GM21515 (cell line): ENCODE data around the gene USP32.
A peak's percentile ranks its signal among the peaks of the same experiment; 100 is the strongest.
"Not testable (repeated sequence)": the region's sequence is repeated elsewhere in the genome, so short reads cannot be mapped to it uniquely, and the experiment has no call there.

Experiments used
- ATAC-seq: cut with Tn5 transposase; IDR thresholded peaks from one replicate; pipeline ENCODE4 v1.9.1; 2021; ENCODE audit not compliant: unreplicated experiment

Gene USP32

GRCh38 chr17:60412701-60413100 is 20.8 kb upstream of the USP32 start:
- no peak for ATAC-seq

GRCh38 chr17:60410001-60410400 is 18.1 kb upstream of the USP32 start:
- ATAC-seq: no peak

- ATAC-seq: no peak
Observed at GRCh38 chr17:60406887-60407286, 15.0 kb upstream of the USP32 start.

GRCh38 chr17:60403962-60404361 is 12.0 kb upstream of the USP32 start:
- no peak for ATAC-seq

DNA sequence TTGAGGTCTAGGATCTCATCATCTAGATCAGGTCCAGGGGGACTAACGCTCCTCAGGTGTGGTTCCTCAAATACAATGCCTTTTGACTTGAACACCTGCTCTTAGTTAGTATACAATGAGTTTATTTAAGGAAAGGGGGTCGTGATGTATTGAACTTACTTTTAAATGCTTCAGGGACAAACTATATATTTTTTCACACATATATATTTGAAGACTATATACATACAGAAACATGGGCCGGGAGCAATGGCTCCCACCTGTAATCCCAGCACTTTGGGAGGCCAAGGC is 11.5 kb upstream of the USP32 start:
- no peak for ATAC-seq

DNA sequence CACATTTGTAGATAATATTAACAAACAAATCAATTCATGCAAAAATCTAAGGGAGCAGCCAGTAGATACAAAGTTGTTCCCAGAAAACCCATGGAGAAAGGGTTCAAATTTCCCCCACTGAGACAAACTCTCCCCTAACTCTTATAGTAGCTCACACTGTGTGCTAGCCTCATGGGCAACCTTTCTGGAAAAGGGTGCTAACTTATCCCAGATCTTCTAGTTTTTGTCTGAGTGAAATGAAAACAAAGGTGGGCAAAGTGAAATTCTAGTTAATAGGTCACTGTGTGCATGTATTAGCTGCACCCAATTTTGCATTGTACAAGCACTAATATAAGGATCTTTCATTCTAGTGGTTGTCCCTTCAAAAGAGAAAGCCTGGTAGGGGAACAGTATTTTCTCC is 9.9 kb upstream of the USP32 start:
- no peak for ATAC-seq

GRCh38 chr17:60398227-60398959 is 6.5 kb upstream of the USP32 start:
- peak; percentile 54 for ATAC-seq

DNA sequence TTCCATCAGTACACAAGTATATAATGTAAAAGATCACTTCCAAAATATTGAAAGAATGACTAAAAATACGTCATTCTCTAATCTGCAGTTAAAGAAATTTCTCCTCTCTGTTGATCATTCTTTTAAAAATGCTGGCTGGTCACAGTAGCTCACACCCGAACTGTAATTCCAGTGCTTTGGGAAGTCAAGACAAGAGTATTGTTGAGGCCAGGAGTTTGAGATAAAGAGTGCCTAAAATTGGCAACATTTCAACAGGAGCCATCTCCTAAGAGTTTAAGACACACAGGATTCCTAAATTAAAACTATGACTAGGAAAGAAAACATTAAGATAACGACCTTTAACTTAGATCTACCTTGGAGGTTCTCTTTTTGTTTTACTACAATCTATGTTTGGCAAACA is 4.5 kb upstream of the USP32 start:
- ATAC-seq: no peak

GRCh38 chr17:60395508-60396065 is 3.7 kb upstream of the USP32 start:
- no peak for ATAC-seq

- no peak for ATAC-seq
Observed at GRCh38 chr17:60393840-60394723, 2.1 kb upstream of the USP32 start.

- ATAC-seq: no peak
Observed at GRCh38 chr17:60392845-60393702, 1.1 kb upstream of the USP32 start.

DNA sequence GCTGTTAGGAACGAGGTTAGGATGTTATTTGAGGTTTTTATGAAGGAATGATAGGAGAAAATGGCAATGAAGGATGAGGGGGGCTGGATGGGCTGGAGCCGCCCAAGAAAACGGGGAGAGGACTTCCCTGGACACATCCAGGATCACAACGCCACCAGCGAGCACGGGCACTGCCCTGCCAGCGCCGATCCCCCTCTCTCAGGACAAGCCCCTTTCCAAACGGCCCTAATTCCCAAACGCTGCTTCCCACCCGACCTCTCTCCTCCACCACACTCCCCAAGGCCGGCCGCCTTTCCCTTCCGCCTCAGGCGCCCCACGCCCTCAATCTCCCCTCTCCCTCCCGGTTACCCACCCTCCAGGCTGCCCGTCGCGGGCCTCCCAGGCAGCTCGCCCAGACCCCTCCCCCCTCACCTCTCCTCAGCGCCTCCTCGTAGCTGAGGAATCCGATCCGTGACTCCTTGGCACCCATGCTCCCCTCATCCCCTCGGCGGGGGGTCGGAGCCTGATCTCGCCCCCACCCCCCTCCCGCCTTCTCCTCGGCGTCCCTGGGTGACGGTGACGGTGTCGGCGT is 377 bp downstream of the USP32 start:
- ATAC-seq: peak; percentile 28

DNA sequence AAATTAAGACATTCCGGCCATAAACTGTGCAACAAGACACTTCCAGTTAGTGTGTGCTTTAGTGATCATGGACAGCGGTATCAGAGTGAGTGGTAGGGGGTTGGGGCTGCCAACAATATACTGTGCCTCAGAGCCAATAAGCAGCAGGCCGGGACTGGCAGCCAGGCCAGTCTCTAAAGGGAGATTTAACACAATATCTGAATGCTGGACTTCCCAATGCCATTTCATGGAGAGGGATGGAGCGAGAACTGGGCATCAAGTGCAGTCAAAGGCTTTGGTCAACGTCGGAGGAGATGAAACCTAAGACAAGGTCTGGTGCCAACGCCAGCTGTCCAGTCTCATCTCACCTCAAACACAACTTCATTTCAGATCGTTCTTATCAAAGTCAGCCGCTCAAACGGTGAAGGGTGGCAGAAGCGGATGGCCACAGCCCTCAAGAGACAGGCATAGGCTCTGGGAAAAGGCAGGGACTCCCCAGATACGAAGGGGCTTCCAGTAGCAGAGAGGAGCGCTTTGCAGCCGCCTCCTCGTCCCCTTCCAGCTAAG is 935 bp downstream of the USP32 start:
- ATAC-seq: peak; percentile 4

DNA sequence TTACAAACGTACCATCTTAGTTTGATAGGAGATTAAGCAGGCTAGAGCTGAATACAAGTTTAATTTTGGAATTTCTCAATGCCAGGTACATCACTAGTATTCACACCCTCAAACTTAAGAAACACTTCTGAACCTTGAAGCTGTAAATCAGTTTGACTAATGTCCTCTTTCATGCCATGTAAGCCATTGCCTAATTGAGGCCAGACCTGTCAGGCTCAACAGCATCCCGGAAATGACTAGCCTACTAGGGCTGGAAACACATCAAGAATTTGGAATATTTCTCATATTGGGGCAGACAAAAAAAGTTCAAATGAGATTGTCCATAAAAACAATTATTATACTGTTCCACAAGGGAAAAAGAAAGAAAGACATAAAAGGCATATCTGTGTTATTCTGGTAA is 1.7 kb downstream of the USP32 start:
- no peak for ATAC-seq

- ATAC-seq: no peak
Observed at GRCh38 chr17:60388742-60389141, 3.2 kb downstream of the USP32 start.

GRCh38 chr17:60387666-60388065 is 4.3 kb downstream of the USP32 start:
- ATAC-seq: no peak

DNA sequence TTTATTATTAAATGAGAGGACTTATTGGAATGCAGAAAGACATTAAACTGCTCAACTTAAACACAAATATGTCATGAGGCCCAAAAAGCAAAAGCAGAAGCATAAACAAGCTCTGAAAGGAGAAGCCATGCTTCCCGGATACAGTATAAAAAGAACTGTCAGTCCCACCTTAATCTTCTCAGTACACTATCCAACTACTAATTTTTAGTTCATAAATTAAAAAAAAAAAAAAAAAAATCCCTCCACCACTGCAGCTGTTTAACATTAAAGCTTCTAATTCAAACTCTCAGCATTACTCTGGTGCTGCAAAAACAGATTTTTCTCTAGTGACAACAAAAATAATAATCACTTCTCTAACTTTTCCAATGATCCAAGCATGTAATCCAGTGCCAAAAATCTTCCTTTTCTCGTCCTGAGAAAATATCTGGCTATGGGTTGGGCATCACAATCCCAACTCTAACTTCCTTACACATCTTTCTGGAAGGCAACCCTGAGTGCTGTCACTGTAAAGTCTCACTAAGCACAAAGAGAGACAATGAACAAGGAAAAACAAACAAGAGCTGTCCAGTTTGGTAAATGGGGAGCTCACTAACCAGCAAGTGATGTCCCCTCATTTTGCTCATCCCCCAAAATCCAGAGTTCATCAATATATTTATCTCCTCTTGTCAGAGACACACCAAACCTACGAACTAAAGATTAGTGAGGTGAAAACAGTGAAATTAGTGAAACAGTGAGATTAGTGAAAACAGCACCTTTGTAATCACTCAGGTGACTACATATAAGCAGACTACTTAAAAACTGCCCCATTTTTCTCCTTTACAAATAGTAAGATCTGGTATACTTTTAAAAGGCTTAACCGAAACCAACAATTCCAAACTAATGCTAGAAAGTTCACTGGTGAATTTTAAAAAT is 5.5 kb downstream of the USP32 start:
- ATAC-seq: no peak

- not testable (repeated sequence) for ATAC-seq
Observed at GRCh38 chr17:60384921-60385320, 7.0 kb downstream of the USP32 start.

DNA sequence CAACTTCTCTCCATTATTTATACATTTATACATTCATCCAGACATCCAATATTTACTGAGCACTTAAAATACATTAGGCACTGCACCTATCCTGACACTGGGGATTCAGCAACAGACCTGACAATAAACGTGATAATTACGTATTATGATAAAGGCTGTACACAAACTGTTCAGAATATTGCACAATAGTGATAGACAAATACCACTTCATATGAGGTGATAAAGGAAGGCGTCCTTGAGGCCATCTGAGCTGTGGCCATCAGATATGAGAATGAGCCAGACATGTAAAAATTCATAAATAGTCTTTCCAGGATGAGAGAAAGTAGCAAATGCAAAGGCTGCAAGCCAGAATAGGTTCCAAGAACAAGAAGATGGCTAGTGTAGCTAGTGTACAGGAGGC is 8.6 kb downstream of the USP32 start:
- no peak for ATAC-seq

- ATAC-seq: no peak
Observed at GRCh38 chr17:60381958-60382357, 10.0 kb downstream of the USP32 start.
